Heart right ventricle (tissue), 16 donors: Measurements from ENCODE around the gene COL18A1. TPM values are rescaled to one million over a fixed set of nuclear protein-coding genes. Genes with fewer than 3 reads are reported as not detected.

Source experiments
- ATAC-seq, 8 donors: fragments of 200-7000 bp; cut with Tn5 transposase; one replicate each; pipeline ENCODE4 v1.9.1; 2020; ENCODE audit warnings: mild to moderate bottlenecking in 8 of 8, moderate library complexity in 8 of 8, moderate number of reproducible peaks in 1 of 8
- DNase-seq, 2 donors: peaks; one replicate each; pipeline ENCODE4 v3.0.0-alpha.2; 2020
- H3K27ac ChIP-seq, 10 donors: fragments of 200-600 bp; sonication (generic) in 2 of 10; one replicate each; pipeline versions ENCODE4 v1.5.0 to v1.8.0; 2020 to 2022; ENCODE audit warnings: mild to moderate bottlenecking in 3 of 10
- H3K27me3 ChIP-seq, 7 donors: fragments of 200-600 bp; one replicate each; pipeline ENCODE4 v1.8.0; 2021 to 2022; ENCODE audit warnings: mild to moderate bottlenecking in 2 of 7
- H3K36me3 ChIP-seq, 9 donors: fragments of 200-600 bp; sonication (generic) in 1 of 9; one replicate each; pipeline versions ENCODE4 v1.5.0 to v1.8.0; 2020 to 2022; ENCODE audit warnings: mild to moderate bottlenecking in 2 of 9
- H3K4me1 ChIP-seq, 9 donors: fragments of 200-600 bp; sonication (generic) in 1 of 9; one replicate each; pipeline versions ENCODE4 v1.5.0 to v1.8.0; 2020 to 2022; ENCODE audit warnings: mild to moderate bottlenecking in 4 of 9
- H3K4me3 ChIP-seq, 10 donors: fragments of 200-600 bp; sonication (generic) in 2 of 10; one replicate each; pipeline versions ENCODE4 v1.5.0 to v1.8.0; 2020 to 2022; ENCODE audit warnings: mild to moderate bottlenecking in 7 of 10, moderate library complexity in 2 of 10
- H3K9me3 ChIP-seq, 11 donors: fragments of 200-600 bp in 10 of 11; sonication (generic) in 2 of 11; one replicate each; pipeline versions ENCODE4 v1.5.0 to v1.8.0; 2013 to 2022; ENCODE audit warnings: mild to moderate bottlenecking in 2 of 11, control low read depth in 1 of 11, moderate library complexity in 1 of 11
- CTCF ChIP-seq, 9 donors: fragments of 200-600 bp; sonication (generic) in 2 of 9; IDR thresholded peaks; one replicate each; pipeline versions ENCODE4 v1.5.0 to v1.8.0; 2021 to 2022; ENCODE audit warnings: antibody characterized with exemption in 9 of 9, mild to moderate bottlenecking in 5 of 9, moderate library complexity in 1 of 9
- WGBS, 2 donors: extraction: QIAGEN DNeasy Blood & Tissue Kit; methylation state at CpG; one replicate each; pipeline ENCODE4 v1.1.7; 2013; ENCODE audit warnings: inconsistent platforms in 1 of 2; 5-methylcytosine and 5-hydroxymethylcytosine counted together
- intact Hi-C, 10 donors: fragments of 100-400 bp; cut with DNase I; formaldehyde crosslinking; loops; one replicate each; pipeline versions ENCODE4 v1.11.1 to v1.14.2; 2022
- polyA plus RNA-seq, 2 donors: library from polyadenylated mRNA; stranded (reverse); fragments of 200-250 nt; gene quantifications; one replicate each; pipeline ENCODE4 v1.2.3, GENCODE V29; 2013
- total RNA-seq, 10 donors: library from RNA; stranded (reverse); fragmentation: NEBNext Ultra II Directional in 3 of 10; extraction: Animal tissue kit (Norgen Biotek cat#: 25700) in 3 of 10; gene quantifications; one replicate each; pipeline versions ENCODE4 v1.2.1 to v1.2.4, GENCODE V29; 2021 to 2023
- donor health status: Arrhythmogenic right ventricular cardiomyopathy.
- donor health status: ischemic (EF 13 %, LVEDD 7.1; RV severe dilation, severe dysfunction).
- donor health status: healthy with polysubstance abuse.
- donor health status: DM: no; HTN: yes; CAD: no.
- donor health status: DM: no; HTN: no; CAD: no.
- donor health status: ischemic (EF 25% LVEDD 6.9; RV normal size, moderate dysfunction).
- donor health status: ischemic (EF 25% LVEDD 5.7; RV mildly dilated, moderate dysfunction).
- donor health status: healthy.
- donor health status: DM: yes; HTN: yes; CAD: no.
- donor health status: Ischemic cardiomyopathy.
- donor health status: ischemic (EF 35%, LVEDD 5.7; RV mildly dilated, moderate dysfunction).
- donor health status: nonischemic (EF 11% LVEDD 7.7; RV severe dilation, severe dysfunction).
- donor health status: DM: yes; HTN: yes; CAD: no.
- donor health status: PGD.
- donor health status: ischemic (EF 29% LVEDD 5.4; RV normal size, mild dysfunction).
- donor health status: nonischemic (EF 23%, LVEDD 6.1; RV moderate dilation, normal function).

The COL18A1 gene
- total and polyA plus RNA-seq, 12 donors: 33.7 to 87.1 (median 52.6) TPM

GRCh38 chr21:45448810-45449657 lies 44.1 kb downstream of the COL18A1 start:
- peak in 1 of 2 donors; percentile 8 for DNase-seq
- no peak overlapping the region for H3K4me3 ChIP-seq
- intact Hi-C loops: loop anchor here in 2 of 10 donors (10.0 kb wide), 1 partner anchor 304 kb away; no protein-coding TSS in a partner anchor
- ATAC-seq: no peak
- WGBS, 2 donors: 87 to 90% methylated on average over 28 of the region's 28 CpGs
- H3K27ac ChIP-seq: no peak overlapping the region
- H3K9me3 ChIP-seq: peaks cover 0 to 20% (median 6%) of the 10 kb centered on the region in 11 donors
- H3K4me1 ChIP-seq: peaks cover 0 to 11% (median 0%) of the 10 kb centered on the region in 9 donors
- no peaks in the 10 kb centered on the region for H3K27me3 ChIP-seq
- no peak for TF ChIP-seq CTCF (IDR thresholded peaks at IDR 0.05)
- peaks cover 0 to 8% (median 0%) of the 10 kb centered on the region in 9 donors for H3K36me3 ChIP-seq

GRCh38 chr21:45449658-45450422 lies 44.9 kb downstream of the COL18A1 start:
- intact Hi-C loops: loop anchor here in 3 of 10 donors (10.0 kb wide), 2 partner anchors 305 to 365 kb away; no protein-coding TSS in a partner anchor
- Histone ChIP-seq H3K36me3 (peaks cover 0 to 8% (median 0%) of the 10 kb centered on the region in 9 donors), H3K9me3 (peaks cover 0 to 20% (median 6%) of the 10 kb centered on the region in 11 donors), H3K27me3 (no peaks in the 10 kb centered on the region), H3K27ac (no peak overlapping the region), H3K4me3 (no peak overlapping the region), H3K4me1 (peaks cover 0 to 19% (median 5%) of the 10 kb centered on the region in 9 donors)
- ATAC-seq (no peak), DNase-seq (peak in 1 of 2 donors; percentile 8)
- WGBS, 2 donors: 92% methylated on average over 22 of the region's 22 CpGs
- no peak for TF ChIP-seq CTCF (IDR thresholded peaks at IDR 0.05)

GRCh38 chr21:45450423-45451090 lies 45.6 kb downstream of the COL18A1 start:
- whole genome bisulfite sequencing, 2 donors: 89 to 93% methylated on average over 22 to 24 of the region's 24 CpGs

More at GRCh38 chr21:45450423-45451090, 45.6 kb downstream of the COL18A1 start:
- peaks cover 0 to 19% (median 6%) of the 10 kb centered on the region in 11 donors for H3K9me3 ChIP-seq
- DNase-seq: no peak
- peaks cover 0 to 26% (median 11%) of the 10 kb centered on the region in 9 donors for H3K4me1 ChIP-seq
- intact Hi-C loops: loop anchor here in 1 of 10 donors (10.0 kb wide), 1 partner anchor 364 kb away; no protein-coding TSS in a partner anchor
- no peak overlapping the region for H3K4me3 ChIP-seq
- no peaks in the 10 kb centered on the region for H3K27me3 ChIP-seq
- no peak for ATAC-seq
- H3K36me3 ChIP-seq: peaks cover 0 to 8% (median 0%) of the 10 kb centered on the region in 9 donors
- no peak overlapping the region for H3K27ac ChIP-seq
- TF ChIP-seq CTCF (IDR thresholded peaks at IDR 0.05): no peak
